GM12872 (cell line): ENCODE data around the gene SLC39A11.

Source experiments
- TF ChIP-seq, protein P1 (sequence below): IDR thresholded peaks from 3 replicates; pipeline ENCODE4 v1.5.1; 2011; ENCODE audit warnings: low read depth, mild to moderate bottlenecking, low read length, moderate library complexity; ENCODE audit not compliant: insufficient read depth

SLC39A11 gene

GRCh38 chr17:72952220-72952619 is 140.3 kb downstream of the SLC39A11 start:
- TF ChIP-seq, protein P1, sequence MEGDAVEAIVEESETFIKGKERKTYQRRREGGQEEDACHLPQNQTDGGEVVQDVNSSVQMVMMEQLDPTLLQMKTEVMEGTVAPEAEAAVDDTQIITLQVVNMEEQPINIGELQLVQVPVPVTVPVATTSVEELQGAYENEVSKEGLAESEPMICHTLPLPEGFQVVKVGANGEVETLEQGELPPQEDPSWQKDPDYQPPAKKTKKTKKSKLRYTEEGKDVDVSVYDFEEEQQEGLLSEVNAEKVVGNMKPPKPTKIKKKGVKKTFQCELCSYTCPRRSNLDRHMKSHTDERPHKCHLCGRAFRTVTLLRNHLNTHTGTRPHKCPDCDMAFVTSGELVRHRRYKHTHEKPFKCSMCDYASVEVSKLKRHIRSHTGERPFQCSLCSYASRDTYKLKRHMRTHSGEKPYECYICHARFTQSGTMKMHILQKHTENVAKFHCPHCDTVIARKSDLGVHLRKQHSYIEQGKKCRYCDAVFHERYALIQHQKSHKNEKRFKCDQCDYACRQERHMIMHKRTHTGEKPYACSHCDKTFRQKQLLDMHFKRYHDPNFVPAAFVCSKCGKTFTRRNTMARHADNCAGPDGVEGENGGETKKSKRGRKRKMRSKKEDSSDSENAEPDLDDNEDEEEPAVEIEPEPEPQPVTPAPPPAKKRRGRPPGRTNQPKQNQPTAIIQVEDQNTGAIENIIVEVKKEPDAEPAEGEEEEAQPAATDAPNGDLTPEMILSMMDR: no peak

GRCh38 chr17:72950242-72950931 is 142.1 kb downstream of the SLC39A11 start:
- TF ChIP-seq, protein P1: no peak

- TF ChIP-seq, protein P1: no peak
Observed at GRCh38 chr17:72948115-72948514, 144.4 kb downstream of the SLC39A11 start.

DNA sequence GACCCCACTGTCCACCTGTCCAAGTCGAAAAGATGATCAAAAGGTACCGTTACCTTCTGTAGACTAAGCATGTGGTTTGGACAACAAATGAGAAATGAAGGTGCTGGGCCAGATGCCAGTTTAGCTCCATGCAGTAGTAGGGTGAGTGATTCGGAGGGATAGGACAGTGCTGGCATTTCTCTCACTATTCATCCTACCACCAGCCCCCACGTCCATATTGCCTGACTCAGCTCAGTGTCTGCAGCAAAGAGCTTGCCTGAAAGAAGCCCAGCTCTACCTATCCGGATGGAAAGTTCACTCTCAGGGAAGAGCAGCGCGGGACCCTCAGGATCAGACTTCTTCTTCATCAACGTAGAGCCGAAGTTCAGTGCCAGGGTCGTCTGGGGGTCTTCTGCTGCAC is 145.0 kb downstream of the SLC39A11 start:
- TF ChIP-seq, protein P1: no peak

DNA sequence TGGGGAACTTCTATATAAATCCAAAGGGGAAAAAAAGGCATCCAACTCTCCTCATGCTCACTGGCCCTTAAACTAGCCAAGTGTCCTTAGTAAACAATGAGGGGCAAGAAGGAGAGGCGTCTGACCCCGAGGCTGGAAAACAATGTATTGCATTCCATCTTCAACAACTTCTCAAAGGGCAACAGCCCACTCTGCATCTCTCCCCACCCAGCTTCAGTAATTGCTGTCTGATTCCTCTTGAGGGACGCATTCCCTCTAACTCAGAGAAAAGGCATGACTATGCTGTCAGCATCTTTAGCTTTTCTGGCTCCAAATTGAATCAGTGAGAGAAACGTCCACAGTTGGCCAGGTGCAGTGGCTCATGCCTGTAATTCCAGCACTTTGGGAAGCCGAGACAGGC is 145.8 kb downstream of the SLC39A11 start:
- TF ChIP-seq, protein P1: no peak

DNA sequence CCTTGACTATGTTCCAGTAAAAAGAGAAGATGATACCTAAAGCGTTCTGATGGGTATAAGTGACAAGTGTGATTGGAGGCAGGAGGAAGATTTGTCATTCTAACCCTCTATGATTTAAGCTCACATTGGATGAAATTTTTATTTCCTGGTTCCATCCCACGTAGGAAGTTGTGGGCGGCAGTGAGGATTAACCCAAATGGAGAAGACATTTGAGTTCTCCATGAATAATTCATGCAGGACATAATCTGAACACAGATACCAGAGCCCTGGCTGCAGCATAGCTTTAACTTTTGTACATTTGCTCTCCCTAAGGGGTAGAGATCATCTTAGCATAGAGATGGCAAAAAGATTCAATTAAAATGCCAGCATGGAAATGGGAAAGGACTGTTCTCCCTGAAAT is 146.3 kb downstream of the SLC39A11 start:
- TF ChIP-seq, protein P1: no peak

DNA sequence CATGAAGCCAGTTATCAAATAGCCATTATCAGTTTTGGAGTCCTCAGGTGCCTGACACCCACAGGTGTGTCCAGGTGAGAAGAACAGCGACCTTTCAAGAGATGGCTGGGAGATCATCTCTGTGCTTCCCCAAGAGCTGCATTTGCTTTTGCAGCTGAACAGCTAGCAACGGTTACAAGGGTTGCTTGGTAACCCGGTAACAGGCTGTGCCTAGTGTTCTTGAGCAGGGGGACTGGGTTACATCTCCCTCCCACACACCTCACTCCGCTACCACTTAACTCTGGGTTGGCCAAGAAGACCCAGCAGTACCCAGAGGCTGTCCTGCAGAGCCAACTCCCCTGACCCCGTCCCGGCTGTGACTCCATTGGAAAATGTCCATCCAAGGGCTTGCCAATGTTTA is 147.0 kb downstream of the SLC39A11 start:
- TF ChIP-seq, protein P1: no peak
